Glomerular visceral epithelial cell (primary cell): ENCODE results near the gene KCNQ1.
"Not testable (repeated sequence)": the region's sequence is repeated elsewhere in the genome, so short reads cannot be mapped to it uniquely, and the experiment has no call there.

ENCODE experiments used
- DNase-seq: peaks from one replicate; pipeline ENCODE4 v3.0.0-alpha.2; 2016; ENCODE audit errors: extremely low spot score

KCNQ1 gene

GRCh38 chr11:2472428-2473186, 27.8 kb downstream of the KCNQ1 start:
- DNase-seq: no peak

- no peak for DNase-seq
Measured at GRCh38 chr11:2473361-2474058, 28.7 kb downstream of the KCNQ1 start.

GRCh38 chr11:2474059-2474901, 29.5 kb downstream of the KCNQ1 start:
- DNase-seq: no peak

GRCh38 chr11:2475136-2475918, 30.5 kb downstream of the KCNQ1 start:
- DNase-seq: no peak

- DNase-seq: no peak
Measured at GRCh38 chr11:2477254-2477653, 32.4 kb downstream of the KCNQ1 start.

- no peak for DNase-seq
Measured at GRCh38 chr11:2477936-2478335, 33.1 kb downstream of the KCNQ1 start.

GRCh38 chr11:2480067-2480873, 35.5 kb downstream of the KCNQ1 start:
- DNase-seq: not testable (repeated sequence)

- DNase-seq: no peak
Measured at GRCh38 chr11:2480874-2481220, 36.0 kb downstream of the KCNQ1 start.

GRCh38 chr11:2481253-2481652, 36.4 kb downstream of the KCNQ1 start:
- DNase-seq: no peak

GRCh38 chr11:2482204-2482603, 37.4 kb downstream of the KCNQ1 start:
- DNase-seq: no peak

GRCh38 chr11:2482745-2483144, 37.9 kb downstream of the KCNQ1 start:
- DNase-seq: no peak

- DNase-seq: no peak
Measured at GRCh38 chr11:2483426-2483825, 38.6 kb downstream of the KCNQ1 start.

GRCh38 chr11:2484576-2485125, 39.8 kb downstream of the KCNQ1 start:
- no peak for DNase-seq

GRCh38 chr11:2488004-2488403, 43.2 kb downstream of the KCNQ1 start:
- DNase-seq: no peak

GRCh38 chr11:2489083-2489482, 44.3 kb downstream of the KCNQ1 start:
- no peak for DNase-seq

- not testable (repeated sequence) for DNase-seq
Measured at GRCh38 chr11:2497951-2498350, 53.1 kb downstream of the KCNQ1 start.

- no peak for DNase-seq
Measured at GRCh38 chr11:2498750-2499149, 53.9 kb downstream of the KCNQ1 start.

- no peak for DNase-seq
Measured at GRCh38 chr11:2507212-2507901, 62.5 kb downstream of the KCNQ1 start.

GRCh38 chr11:2507945-2508749, 63.3 kb downstream of the KCNQ1 start:
- DNase-seq: no peak
